Stimulated activated memory B cell treated with anti-CD40 and anti-IgM and Interleukin-4, amounts not matched to agents 10 μg/mL and 1 μg/mL and 100 μg/mL, for 72 hours (primary cell): ENCODE results near the gene LMX1B.

Experiments
- ATAC-seq: fragments of 150-1000 bp; cut with Tn5 transposase; 2 replicates; pipeline ENCODE4 v1.10.0; 2021
- H3K27ac Mint-ChIP-seq: one replicate; pipeline ENCODE4 v1.8.0; 2022; ENCODE audit warnings: mild to moderate bottlenecking, mixed read lengths
- H3K27me3 Mint-ChIP-seq: one replicate; pipeline ENCODE4 v1.8.0; 2022; ENCODE audit warnings: mixed read lengths
- H3K36me3 Mint-ChIP-seq: one replicate; pipeline ENCODE4 v1.8.0; 2022; ENCODE audit warnings: mixed read lengths
- H3K4me1 Mint-ChIP-seq: one replicate; pipeline ENCODE4 v1.8.0; 2022; ENCODE audit warnings: mixed read lengths
- H3K4me3 Mint-ChIP-seq: one replicate; pipeline ENCODE4 v1.8.0; 2022; ENCODE audit warnings: mild to moderate bottlenecking, moderate library complexity, mixed read lengths
- H3K9me3 Mint-ChIP-seq: one replicate; pipeline ENCODE4 v1.8.0; 2022; ENCODE audit warnings: mixed read lengths

LMX1B gene

DNA sequence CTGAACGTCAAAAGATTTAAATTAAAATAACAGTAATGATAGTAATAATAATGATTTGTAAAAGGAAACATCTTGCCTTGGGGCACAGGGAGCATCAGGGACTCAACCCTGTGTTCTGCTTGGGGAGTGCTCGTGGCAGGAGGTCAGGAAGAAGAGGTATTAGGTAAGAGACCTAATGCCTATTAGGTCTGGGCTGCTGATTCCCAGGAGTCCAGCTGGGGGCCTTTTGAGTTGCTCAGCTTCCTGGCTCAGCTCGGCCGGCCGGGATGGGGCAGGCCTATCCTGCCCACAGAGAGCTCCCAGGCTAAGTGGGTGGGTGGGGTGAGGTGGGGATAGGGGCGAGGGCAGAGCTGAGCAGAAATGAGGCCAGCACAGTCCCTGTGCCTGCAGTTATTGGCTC, 17.5 kb downstream of the LMX1B start:
- Mint-ChIP-seq H3K27me3 (peaks cover 97% of the 10 kb centered on the region), H3K27ac (no peak overlapping the region), H3K9me3 (no peaks in the 10 kb centered on the region), H3K4me1 (peaks cover 5% of the 10 kb centered on the region), H3K36me3 (no peaks in the 10 kb centered on the region), H3K4me3 (no peak overlapping the region)
- no peak for ATAC-seq

DNA sequence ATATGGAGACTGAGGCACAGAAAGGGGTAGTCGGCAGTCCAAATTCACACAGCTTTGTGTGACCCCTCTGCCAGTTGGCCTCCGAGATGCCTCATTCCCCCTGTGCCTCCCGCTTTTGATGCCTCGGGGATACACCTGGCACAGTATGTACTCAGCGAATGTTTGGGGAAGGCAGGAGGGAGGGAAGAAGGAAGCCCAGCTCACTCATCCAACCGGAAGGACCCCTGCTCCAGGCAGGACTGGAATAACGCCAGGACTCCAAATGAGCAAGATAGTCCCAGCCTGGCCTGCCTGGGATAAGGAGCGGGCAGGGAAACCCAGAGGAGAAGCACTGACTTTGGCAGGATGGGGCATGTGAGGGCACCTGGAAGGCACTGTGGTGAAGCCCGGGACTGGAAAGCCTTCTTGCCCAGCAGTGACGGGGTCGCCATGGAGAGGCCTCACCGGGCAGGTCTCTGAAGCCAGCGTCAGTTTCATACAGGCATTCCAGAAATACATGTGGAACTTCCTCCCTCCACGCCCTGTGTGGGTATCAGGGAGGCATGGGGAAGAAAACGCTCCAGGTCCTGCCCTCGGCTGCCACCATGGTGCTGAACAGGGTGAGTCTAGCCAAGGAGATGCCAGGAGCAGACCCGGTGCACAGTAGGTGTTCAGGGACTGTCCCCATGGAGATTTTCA, 20.3 kb downstream of the LMX1B start:
- Mint-ChIP-seq H3K27me3 (peaks cover 95% of the 10 kb centered on the region), H3K36me3 (no peaks in the 10 kb centered on the region), H3K9me3 (no peaks in the 10 kb centered on the region), H3K4me3 (no peak overlapping the region), H3K4me1 (peaks cover 12% of the 10 kb centered on the region), H3K27ac (no peak overlapping the region)
- ATAC-seq = no peak

DNA sequence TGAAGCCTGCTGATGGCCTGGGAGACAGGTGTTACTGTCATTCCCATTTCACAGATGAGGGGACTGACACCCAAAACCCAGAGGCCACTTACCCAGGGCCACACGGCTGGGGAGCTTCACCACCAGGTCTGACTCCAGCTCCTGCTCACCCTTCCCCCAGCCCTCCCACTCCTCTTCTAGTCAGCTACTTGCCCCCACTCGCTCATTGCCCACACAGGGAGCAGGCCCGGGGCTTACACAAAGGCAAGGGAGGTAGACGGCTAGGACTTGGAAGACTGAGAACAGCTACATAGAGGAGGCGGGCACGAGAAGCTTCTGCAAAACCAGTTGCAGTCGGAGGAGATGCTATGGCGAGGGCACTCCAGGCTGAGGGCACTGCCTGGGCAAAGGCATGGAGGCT, 21.3 kb downstream of the LMX1B start:
- no peaks in the 10 kb centered on the region for H3K36me3 Mint-ChIP-seq

DNA sequence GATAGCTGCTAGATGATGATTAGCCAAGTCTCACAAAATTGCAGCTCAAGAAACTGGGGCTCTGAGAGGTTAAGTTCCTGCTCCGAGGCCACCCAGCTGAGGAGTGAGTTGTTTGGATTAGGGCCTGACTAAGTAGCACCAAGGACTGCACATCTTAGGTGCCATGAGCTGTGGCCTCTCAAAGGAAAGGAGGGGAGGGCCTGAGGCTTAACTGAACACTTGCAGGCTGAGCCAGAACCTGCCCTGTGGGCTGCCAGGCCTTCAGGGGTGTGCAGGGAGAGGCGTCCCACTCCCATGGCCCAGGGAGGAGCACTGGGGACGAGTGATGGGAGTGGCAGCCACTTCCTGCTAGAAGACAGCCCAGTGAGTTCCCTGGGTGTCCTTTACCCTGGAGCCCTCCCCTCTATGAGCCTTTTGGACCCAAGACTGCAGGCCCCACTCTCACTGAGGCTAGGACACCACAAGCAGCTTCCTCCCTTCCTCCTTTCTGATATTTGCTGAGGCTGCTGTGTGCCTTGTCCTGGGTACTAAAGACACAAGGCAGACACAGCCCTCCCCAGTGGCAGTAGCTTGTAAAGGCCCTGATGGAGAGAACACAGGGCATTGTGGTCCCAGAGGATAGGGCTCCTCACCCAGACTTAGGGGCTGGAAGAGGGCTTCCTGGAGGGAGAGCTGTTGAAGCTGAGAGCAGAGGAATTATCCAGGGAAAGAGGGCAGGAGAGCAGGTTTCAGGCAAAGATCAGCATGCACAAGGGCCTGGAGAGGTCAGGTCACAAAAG, 22.1 kb downstream of the LMX1B start:
- Mint-ChIP-seq H3K27ac (no peak overlapping the region), H3K27me3 (peaks cover 89% of the 10 kb centered on the region), H3K4me3 (no peak overlapping the region), H3K36me3 (no peaks in the 10 kb centered on the region), H3K4me1 (peaks cover 12% of the 10 kb centered on the region), H3K9me3 (no peaks in the 10 kb centered on the region)
- ATAC-seq = no peak

More for the DNA sequence above, 21.3 kb downstream of the LMX1B start:
- H3K9me3 Mint-ChIP-seq = no peaks in the 10 kb centered on the region
- H3K4me1 Mint-ChIP-seq = peaks cover 12% of the 10 kb centered on the region
- ATAC-seq = no peak
- peaks cover 95% of the 10 kb centered on the region for H3K27me3 Mint-ChIP-seq
- H3K27ac Mint-ChIP-seq = no peak overlapping the region
- no peak overlapping the region for H3K4me3 Mint-ChIP-seq

DNA sequence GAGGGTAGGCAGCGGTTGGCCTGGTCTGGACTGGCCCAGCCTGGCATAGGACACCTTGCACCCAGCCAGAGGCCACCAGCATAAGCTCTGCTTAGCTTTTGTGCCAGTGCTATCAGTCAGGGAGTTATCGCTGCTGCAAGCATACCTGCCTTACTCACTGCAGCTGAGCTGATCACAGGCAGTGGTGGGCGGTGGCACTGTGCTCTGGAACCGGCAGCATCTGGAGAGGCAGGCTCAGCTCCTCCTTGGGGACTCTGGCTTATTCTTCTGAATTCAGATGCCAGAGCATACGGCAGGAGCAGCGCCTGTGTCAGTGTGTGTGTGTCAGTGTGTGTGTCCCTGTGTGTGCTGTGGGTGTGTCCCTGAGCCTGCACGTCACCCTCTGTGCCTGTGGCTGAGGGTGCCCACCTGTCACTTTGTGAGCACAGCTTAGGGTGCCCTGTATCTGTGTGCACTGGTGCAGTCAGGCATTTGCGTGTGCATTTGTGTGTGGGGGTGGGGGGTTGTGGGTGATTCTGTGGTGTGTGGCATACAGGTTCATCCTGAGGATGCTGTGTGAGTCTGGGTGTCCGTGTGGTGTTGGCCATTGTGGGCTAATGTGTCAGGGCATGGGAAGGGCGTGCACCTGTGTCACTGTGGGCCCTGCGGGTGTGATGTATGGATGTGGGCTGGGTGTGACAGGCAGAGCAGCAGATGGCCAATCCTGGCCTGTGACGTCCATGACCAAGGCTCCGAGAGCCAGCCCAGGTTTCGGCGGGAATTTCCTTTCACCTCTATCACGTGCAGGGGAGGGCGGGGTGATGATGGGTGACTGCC, 23.5 kb downstream of the LMX1B start:
- no peak overlapping the region for H3K4me3 Mint-ChIP-seq

DNA sequence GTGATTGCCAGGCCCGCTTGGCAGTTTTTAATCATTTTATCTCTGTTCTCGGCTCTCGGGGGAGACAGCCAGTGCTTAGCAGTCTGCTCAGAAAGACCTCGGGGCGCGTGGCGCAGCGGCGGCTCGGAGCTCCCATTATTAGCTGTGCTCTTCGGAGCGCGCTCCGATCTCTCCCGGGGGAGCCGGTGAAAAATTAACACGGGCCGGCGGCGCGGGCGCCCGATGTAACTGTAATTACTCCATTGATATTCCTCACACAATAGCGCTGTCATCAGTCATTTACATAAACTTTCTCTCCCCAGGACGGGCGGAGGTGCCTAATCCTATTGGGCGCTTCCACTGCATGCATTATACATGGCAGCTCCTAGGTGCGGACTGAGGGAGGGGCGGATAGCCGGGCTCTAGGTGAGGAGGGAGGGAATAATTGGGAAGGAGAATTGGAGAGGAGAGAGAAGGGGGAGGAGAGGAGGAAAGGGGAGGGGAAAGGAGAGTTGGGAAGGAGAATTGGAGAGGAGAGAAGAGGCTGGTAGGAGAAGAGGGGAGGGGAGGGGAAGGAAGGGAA, 24.9 kb downstream of the LMX1B start:
- Mint-ChIP-seq H3K36me3 (no peaks in the 10 kb centered on the region), H3K27ac (no peak overlapping the region), H3K9me3 (no peaks in the 10 kb centered on the region), H3K27me3 (peaks cover 87% of the 10 kb centered on the region), H3K4me1 (peaks cover 18% of the 10 kb centered on the region), H3K4me3 (no peak overlapping the region)
- ATAC-seq = no peak

More for the DNA sequence above, 23.5 kb downstream of the LMX1B start:
- no peaks in the 10 kb centered on the region for H3K9me3 Mint-ChIP-seq
- peaks cover 14% of the 10 kb centered on the region for H3K4me1 Mint-ChIP-seq
- no peak overlapping the region for H3K27ac Mint-ChIP-seq
- no peaks in the 10 kb centered on the region for H3K36me3 Mint-ChIP-seq
- peaks cover 87% of the 10 kb centered on the region for H3K27me3 Mint-ChIP-seq
- ATAC-seq = no peak

DNA sequence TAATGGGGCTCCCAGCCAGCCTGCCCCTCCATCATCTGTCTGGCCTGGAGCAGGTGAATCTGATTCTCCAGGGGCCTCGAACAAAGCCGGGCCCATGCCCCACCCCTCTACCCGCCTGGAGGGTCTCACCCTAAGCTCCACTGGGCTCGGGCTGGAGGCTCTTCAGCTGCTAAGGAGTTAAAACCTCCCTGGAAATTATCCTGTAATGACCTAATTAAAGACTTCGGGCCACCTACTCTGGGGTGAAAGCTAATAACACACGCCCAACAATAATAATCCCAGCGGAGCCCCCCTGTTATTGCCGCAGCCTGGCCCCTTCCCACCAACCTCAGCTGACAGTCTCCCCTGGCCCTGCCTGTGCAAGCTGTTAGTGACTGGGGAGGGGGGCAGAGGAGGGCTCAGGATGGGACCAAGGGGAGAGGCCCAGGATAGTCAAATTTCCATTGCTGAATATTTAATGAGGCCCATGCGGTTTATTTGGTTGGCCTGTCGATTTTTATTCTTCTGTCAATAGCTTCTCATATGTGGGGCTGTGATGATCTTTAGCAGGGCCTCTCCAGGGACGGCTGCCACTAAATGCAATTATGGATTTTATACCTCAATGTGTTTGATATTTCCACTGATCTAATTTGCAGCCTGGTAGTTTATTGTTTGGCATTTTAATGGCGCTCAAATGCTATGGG, 25.7 kb downstream of the LMX1B start:
- no peak for ATAC-seq
- no peaks in the 10 kb centered on the region for H3K36me3 Mint-ChIP-seq
- H3K27ac Mint-ChIP-seq = no peak overlapping the region
- no peaks in the 10 kb centered on the region for H3K9me3 Mint-ChIP-seq
- peaks cover 86% of the 10 kb centered on the region for H3K27me3 Mint-ChIP-seq
- H3K4me1 Mint-ChIP-seq = peaks cover 18% of the 10 kb centered on the region
- no peak overlapping the region for H3K4me3 Mint-ChIP-seq

DNA sequence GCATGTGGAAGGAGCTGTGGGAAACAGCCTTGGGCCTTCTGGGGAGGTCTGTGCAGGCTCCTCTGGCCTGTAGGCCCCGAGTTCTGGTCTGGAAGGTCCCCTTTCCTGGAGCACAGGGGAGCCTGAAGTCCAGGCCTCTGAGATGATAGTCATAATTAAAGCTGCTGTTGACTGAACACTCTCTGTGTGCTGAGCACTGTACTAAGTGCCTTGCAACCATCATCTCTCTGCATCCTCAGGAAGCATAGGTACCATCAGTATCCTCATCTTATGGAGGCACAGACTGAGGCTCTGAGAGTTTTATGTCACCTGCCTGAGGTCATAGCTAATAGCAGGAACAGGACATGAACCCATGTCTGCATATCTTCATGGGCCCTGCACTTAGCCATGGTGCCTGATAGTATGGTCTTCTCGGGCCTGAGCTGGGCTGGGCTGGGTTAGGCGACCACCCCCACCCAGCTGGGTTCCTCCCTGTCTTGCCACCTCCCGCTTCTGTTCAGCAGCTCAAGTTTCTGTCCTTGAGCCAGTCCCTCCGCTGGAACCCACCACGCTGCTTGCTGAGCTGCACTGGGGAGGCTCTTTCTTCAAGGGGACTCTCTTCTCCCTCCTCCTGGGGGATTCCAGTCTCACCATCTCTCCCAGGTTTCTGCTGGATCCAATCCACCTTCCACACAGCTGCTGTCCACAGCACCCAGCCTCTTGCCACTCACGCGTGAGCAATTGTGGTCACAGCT, 27.6 kb downstream of the LMX1B start:
- Mint-ChIP-seq H3K27me3 (peaks cover 83% of the 10 kb centered on the region), H3K36me3 (no peaks in the 10 kb centered on the region), H3K27ac (no peak overlapping the region), H3K9me3 (no peaks in the 10 kb centered on the region), H3K4me3 (no peak overlapping the region), H3K4me1 (peaks cover 18% of the 10 kb centered on the region)
- ATAC-seq = no peak

DNA sequence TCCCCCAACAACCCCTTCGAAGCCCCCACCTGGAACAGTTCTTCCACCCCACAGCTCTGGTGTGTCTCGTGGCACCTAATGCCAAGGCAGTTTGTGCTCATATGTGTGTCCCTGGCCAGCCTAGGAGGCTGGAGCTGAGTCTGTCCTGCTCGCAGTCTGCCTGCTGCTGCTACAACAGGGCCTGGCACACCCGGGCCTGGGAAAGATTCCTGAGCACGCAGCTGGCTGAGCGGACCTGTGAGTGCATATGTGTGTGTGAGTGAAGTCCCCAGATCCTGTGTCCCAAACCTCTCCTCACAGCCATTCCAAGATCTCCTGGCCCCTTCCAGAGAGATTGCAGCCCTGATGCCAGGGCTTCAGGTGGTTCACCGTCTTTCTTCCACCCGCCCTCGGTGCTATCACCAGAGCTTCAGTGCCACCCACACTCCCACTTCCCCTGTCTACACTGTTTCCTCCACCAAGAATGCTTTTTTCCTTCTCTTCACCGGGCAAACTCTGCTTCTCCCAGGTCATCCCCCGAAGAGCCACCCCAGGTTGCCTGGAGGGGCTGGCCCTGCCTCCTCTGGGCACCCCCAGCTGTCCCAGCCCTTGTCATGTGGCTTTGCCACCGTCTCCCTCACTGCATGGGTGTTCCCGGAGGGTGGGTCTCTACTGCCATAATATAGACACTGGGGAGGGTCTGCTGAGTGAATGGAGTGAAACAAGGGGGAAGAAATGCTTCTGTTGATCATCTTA, 28.4 kb downstream of the LMX1B start:
- no peak for ATAC-seq
- H3K36me3 Mint-ChIP-seq = no peaks in the 10 kb centered on the region
- no peak overlapping the region for H3K27ac Mint-ChIP-seq
- H3K27me3 Mint-ChIP-seq = peaks cover 83% of the 10 kb centered on the region
- H3K4me1 Mint-ChIP-seq = peaks cover 17% of the 10 kb centered on the region
- no peak overlapping the region for H3K4me3 Mint-ChIP-seq
- no peaks in the 10 kb centered on the region for H3K9me3 Mint-ChIP-seq

DNA sequence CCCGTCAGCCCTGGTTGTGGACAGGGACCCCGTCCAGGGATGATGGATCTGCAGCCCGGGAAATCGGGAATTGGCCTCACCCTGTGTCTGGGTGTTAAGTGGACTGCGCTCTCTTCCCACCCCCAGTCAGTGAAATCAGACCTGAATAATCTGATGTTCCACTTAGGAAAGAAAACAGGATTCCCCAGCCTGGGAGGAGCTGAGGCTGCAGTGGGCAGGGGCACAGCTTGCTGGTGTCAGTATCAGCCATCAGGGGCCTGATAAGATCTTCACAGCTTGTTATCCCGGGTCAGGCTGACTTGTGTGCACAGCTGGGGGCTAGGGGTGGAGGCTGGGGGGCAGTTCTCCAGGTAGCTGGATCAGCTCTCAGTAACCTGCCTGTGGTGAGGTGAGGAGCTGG, 29.1 kb downstream of the LMX1B start:
- no peaks in the 10 kb centered on the region for H3K36me3 Mint-ChIP-seq
- H3K27me3 Mint-ChIP-seq = peaks cover 83% of the 10 kb centered on the region
- H3K4me3 Mint-ChIP-seq = no peak overlapping the region
- H3K9me3 Mint-ChIP-seq = no peaks in the 10 kb centered on the region
- H3K4me1 Mint-ChIP-seq = peaks cover 12% of the 10 kb centered on the region
- no peak for ATAC-seq
- H3K27ac Mint-ChIP-seq = no peak overlapping the region

DNA sequence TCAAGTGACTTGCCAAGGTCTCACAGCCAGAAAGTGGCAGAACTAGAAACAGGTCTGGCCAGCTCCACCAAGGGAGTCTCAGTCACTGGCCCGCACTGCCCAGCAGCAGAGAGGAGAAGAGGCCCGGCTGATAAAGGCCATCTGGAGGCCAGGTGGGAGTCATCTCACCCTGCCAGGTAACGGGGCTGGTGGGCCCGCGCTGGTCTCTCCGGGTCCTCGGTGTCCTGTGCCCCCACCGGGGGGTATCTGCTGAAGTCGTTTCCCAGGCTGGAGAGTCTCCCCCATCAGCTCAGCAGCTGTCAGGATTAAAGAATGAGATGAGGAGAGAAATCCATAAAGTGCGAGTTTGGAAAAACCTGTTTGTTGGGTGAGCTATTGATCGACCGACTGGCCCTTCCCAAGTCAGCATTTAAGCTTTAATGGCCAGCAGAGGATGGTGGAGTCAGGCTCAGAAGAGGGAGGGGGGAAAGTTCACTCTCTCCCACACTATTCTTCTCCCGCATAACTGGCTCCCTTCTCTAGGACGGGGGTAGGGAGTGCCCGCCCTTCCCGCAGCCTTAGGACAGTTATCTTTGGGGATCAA, 30.3 kb downstream of the LMX1B start:
- ATAC-seq = no peak
- H3K9me3 Mint-ChIP-seq = no peaks in the 10 kb centered on the region
- H3K4me1 Mint-ChIP-seq = peaks cover 6% of the 10 kb centered on the region
- peaks cover 86% of the 10 kb centered on the region for H3K27me3 Mint-ChIP-seq
- no peak overlapping the region for H3K4me3 Mint-ChIP-seq
- no peaks in the 10 kb centered on the region for H3K36me3 Mint-ChIP-seq
- no peak overlapping the region for H3K27ac Mint-ChIP-seq

DNA sequence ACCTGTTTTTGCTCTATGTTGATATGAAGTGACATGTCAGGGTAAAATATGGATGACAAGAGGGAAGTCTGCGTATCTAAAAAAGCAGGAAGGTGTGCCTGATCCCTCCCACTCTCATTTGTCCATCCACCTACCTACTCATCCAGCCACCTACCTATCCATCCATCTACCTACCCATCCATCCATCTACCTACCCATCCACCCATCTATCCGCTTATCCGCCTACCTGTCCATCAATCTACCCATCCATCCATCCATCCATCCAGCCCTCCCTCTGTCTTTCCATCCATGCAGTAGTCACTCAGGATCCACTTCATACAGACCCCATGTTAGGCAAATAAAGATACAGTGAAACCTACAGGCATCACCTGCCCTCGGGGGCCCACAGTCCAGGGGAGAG, 32.4 kb downstream of the LMX1B start:
- no peak overlapping the region for H3K27ac Mint-ChIP-seq
- H3K4me3 Mint-ChIP-seq = no peak overlapping the region
- no peak for ATAC-seq
- peaks cover 94% of the 10 kb centered on the region for H3K27me3 Mint-ChIP-seq
- H3K9me3 Mint-ChIP-seq = no peaks in the 10 kb centered on the region
- peaks cover 6% of the 10 kb centered on the region for H3K4me1 Mint-ChIP-seq
- no peaks in the 10 kb centered on the region for H3K36me3 Mint-ChIP-seq

DNA sequence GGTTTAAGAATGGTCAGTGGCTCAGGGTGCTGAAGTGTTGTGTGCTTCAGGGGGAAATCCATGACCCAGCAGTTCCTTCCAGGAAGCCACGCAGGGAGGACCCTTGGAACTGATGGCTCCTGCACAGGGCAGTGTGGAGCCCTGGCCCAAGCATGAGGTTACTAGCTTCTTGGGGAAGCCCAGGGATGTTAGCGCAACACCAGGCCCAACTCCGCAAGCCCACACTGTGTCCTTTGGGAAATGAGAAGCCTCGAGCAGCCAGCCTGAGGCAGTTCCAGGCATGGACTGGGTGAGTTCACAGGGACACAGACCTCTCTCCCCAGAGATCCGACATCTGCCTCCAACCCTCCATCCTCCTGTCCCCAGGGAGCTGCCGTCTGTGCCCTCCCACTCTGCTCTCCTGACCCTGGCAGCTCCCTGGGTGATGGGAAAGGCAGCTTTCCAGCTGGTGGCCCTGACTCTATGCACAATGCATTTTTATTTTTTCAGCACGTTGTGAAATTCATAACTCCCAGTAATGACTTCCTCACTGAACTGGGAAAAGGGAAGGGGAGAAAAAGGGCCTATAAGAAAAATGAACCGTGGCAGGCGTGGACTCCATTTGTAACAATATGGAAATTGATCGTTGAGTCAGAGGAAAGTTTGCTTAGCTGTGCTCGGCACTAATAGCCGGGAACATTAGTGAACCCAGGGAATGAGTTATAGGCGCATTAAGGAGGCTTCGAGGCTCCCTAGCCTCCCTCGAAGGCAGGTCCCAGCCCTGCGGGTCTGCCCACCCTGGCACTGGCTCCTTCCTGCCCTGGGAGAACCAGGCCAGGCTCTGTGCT, 34.1 kb downstream of the LMX1B start:
- H3K27ac Mint-ChIP-seq = no peak overlapping the region
- ATAC-seq = no peak
- H3K4me3 Mint-ChIP-seq = no peak overlapping the region
- no peaks in the 10 kb centered on the region for H3K36me3 Mint-ChIP-seq
- peaks cover 95% of the 10 kb centered on the region for H3K27me3 Mint-ChIP-seq
- H3K9me3 Mint-ChIP-seq = no peaks in the 10 kb centered on the region
- no peaks in the 10 kb centered on the region for H3K4me1 Mint-ChIP-seq
